OCI-LY7 (cell line): ENCODE results near the gene ARG2. TPM values are rescaled to one million over a fixed set of nuclear protein-coding genes. Genes with fewer than 3 reads are reported as not detected.
A peak's percentile ranks its signal among the peaks of the same experiment; 100 is the strongest.

ENCODE experiments used
- BruUV-seq: library from RNA; stranded (reverse); fragments of 400-500 nt; replicated peaks from 2 replicates; lab custom pipeline; 2021; lab: Mats Ljungman, UMichigan
- CTCF ChIA-PET: fragments of 300-600 bp; sonication (Branson Sonifier 250); formaldehyde crosslinking; loops from one replicate; lab custom pipeline; 2022; ENCODE audit warnings: antibody characterized with exemption; ENCODE audit not compliant: unreplicated experiment; lab: Charles Lee
- POLR2A ChIA-PET: fragments of 300-600 bp; sonication (Branson Sonifier 250); formaldehyde crosslinking; loops from one replicate; lab custom pipeline; 2022; ENCODE audit warnings: antibody characterized with exemption; lab: Charles Lee
- DNase-seq: peaks from one replicate; pipeline ENCODE4 v3.0.0-alpha.2; 2015; ENCODE audit warnings: low spot score
- H2AFZ ChIP-seq: fragments of 200-600 bp; sonication (generic), shearing (Covaris generic); 2 replicates; pipeline ENCODE4 v1.6.1; 2014; ENCODE audit warnings: mild to moderate bottlenecking, antibody characterized with exemption, low read length, moderate library complexity
- H3K27ac ChIP-seq: fragments of 200-600 bp; sonication (generic); 2 replicates; pipeline ENCODE4 v1.5.1; 2014; ENCODE audit warnings: mixed run types, low read depth, mild to moderate bottlenecking, moderate library complexity, low read length, inconsistent platforms; ENCODE audit not compliant: poor library complexity, severe bottlenecking
- H3K36me3 ChIP-seq: fragments of 200-600 bp; sonication (generic); 2 replicates; pipeline ENCODE4 v1.6.1; 2014; ENCODE audit warnings: mild to moderate bottlenecking, antibody characterized with exemption, low read length, moderate library complexity, mixed read lengths; ENCODE audit not compliant: insufficient read depth
- H3K4me1 ChIP-seq: fragments of 200-600 bp; sonication (generic); 2 replicates; pipeline ENCODE4 v1.5.1; 2014; ENCODE audit warnings: mild to moderate bottlenecking, low read length; ENCODE audit not compliant: insufficient read depth, poor library complexity, severe bottlenecking
- H3K4me2 ChIP-seq: fragments of 200-600 bp; sonication (generic); 2 replicates; pipeline ENCODE4 v1.6.1; 2014; ENCODE audit warnings: mild to moderate bottlenecking, low read length
- H3K4me3 ChIP-seq: fragments of 200-600 bp; sonication (generic); 2 replicates; pipeline ENCODE4 v1.5.1; 2014; ENCODE audit warnings: mild to moderate bottlenecking, low read depth, low read length; ENCODE audit not compliant: poor library complexity, severe bottlenecking
- H3K79me2 ChIP-seq: fragments of 200-600 bp; sonication (generic); 2 replicates; pipeline ENCODE4 v1.6.1; 2016; ENCODE audit warnings: low read depth, mild to moderate bottlenecking, low read length, moderate library complexity, mixed read lengths; ENCODE audit not compliant: insufficient read depth
- H3K9me2 ChIP-seq: fragments of 200-600 bp; sonication (generic); 2 replicates; pipeline ENCODE4 v1.6.1; 2016; ENCODE audit warnings: mild to moderate bottlenecking, low read length, mixed read lengths; ENCODE audit not compliant: insufficient read depth
- H3K9me3 ChIP-seq: fragments of 200-600 bp; sonication (generic); 2 replicates; pipeline ENCODE4 v1.6.1; 2014; ENCODE audit warnings: mild to moderate bottlenecking, mixed run types, low read length, mixed read lengths
- H4K20me1 ChIP-seq: fragments of 200-600 bp; sonication (generic); 2 replicates; pipeline ENCODE4 v1.6.1; 2014; ENCODE audit warnings: mild to moderate bottlenecking, antibody characterized with exemption, low read length, moderate library complexity, mixed read lengths; ENCODE audit not compliant: insufficient read depth
- CTCF ChIP-seq: fragments of 200-600 bp; sonication (generic); conservative IDR thresholded peaks from 2 replicates; pipeline ENCODE4 v1.5.1; 2014; ENCODE audit warnings: mild to moderate bottlenecking, antibody characterized with exemption, low read length, moderate library complexity, mixed read lengths
- EZH2phosphoT487 ChIP-seq: fragments of 200-600 bp; sonication (generic); IDR thresholded peaks from 2 replicates; pipeline ENCODE4 v1.6.1; 2018; ENCODE audit warnings: low read depth, borderline replicate concordance, mild to moderate bottlenecking, mixed run types, antibody characterized with exemption, low read length, moderate library complexity, mixed read lengths
- intact Hi-C: fragments of 100-400 bp; cut with micrococcal nuclease; formaldehyde crosslinking; loops from one replicate; pipeline ENCODE4 v1.10.0; 2022; ENCODE audit not compliant: unreplicated experiment
- total RNA-seq, 2 experiments: library from RNA; depleted of rRNA in 1 of 2; stranded (reverse); fragments of >200 nt in 1 of 2; shearing (Covaris generic) in 1 of 2; gene quantifications; 2 replicates each; pipeline ENCODE4 v1.2.3, GENCODE V29; 2014 to 2022

Gene ARG2
- total RNA-seq, 2 experiments from 2014 or later: 2.0 to 4.2 TPM

- H3K4me3 ChIP-seq: no peak overlapping the region
- peak; percentile 96 for TF ChIP-seq CTCF
- no peak for TF ChIP-seq EZH2phosphoT487
- no peaks in the 10 kb centered on the region for H3K9me3 ChIP-seq
- no peaks in the 10 kb centered on the region for H3K4me1 ChIP-seq
- peak; percentile 67 for DNase-seq
- H4K20me1 ChIP-seq: no peaks in the 10 kb centered on the region
- intact Hi-C loops: loop anchor here (1.0 to 2.0 kb wide), 2 partner anchors 45 to 144 kb away; no protein-coding TSS in a partner anchor
- no peak overlapping the region for H2AFZ ChIP-seq
- H3K27ac ChIP-seq: no peak overlapping the region
- CTCF ChIA-PET: interaction anchor here (0.8 to 2.2 kb wide), 5 partner anchors 45 to 144 kb away, joined by 3 to 21 read pairs (median 5); no protein-coding TSS in a partner anchor
- H3K9me2 ChIP-seq: no peaks in the 10 kb centered on the region
- H3K79me2 ChIP-seq: no peaks in the 10 kb centered on the region
- POLR2A ChIA-PET: interaction anchor here (0.9 to 1.2 kb wide), 3 partner anchors 18 to 146 kb away, joined by 3 read pairs; no protein-coding TSS in a partner anchor
- BruUV-seq: no TSS peak
- H3K4me2 ChIP-seq: no peak overlapping the region
- no peaks in the 10 kb centered on the region for H3K36me3 ChIP-seq
These were observed 48.3 kb upstream of the ARG2 start for GRCh38 chr14:67571275-67571990.

GRCh38 chr14:67571991-67572323 is 47.8 kb upstream of the ARG2 start:
- no peak overlapping the region for H3K4me2 ChIP-seq
- no peak for DNase-seq
- H3K27ac ChIP-seq: no peak overlapping the region
- H3K9me2 ChIP-seq: no peaks in the 10 kb centered on the region
- no peaks in the 10 kb centered on the region for H3K9me3 ChIP-seq
- H4K20me1 ChIP-seq: no peaks in the 10 kb centered on the region
- BruUV-seq: no TSS peak
- POLR2A ChIA-PET: interaction anchor here (0.9 to 1.2 kb wide), 3 partner anchors 17 to 147 kb away, joined by 3 read pairs; no protein-coding TSS in a partner anchor
- intact Hi-C loops: loop anchor here (1.0 to 2.0 kb wide), 2 partner anchors 45 to 145 kb away; no protein-coding TSS in a partner anchor
- no peak overlapping the region for H3K4me3 ChIP-seq
- no peaks in the 10 kb centered on the region for H3K4me1 ChIP-seq
- CTCF ChIA-PET: interaction anchor here (0.8 to 2.2 kb wide), 3 partner anchors 58 to 144 kb away, joined by 3 to 21 read pairs (median 5); no protein-coding TSS in a partner anchor
- H2AFZ ChIP-seq: no peak overlapping the region
- H3K36me3 ChIP-seq: no peaks in the 10 kb centered on the region
- H3K79me2 ChIP-seq: no peaks in the 10 kb centered on the region
- TF ChIP-seq CTCF: no peak

- intact Hi-C loops: no loop called here
- ChIA-PET POLR2A (interaction anchor here (0.5 to 1.0 kb wide), 3 partner anchors 132 to 145 kb away, joined by 3 to 4 read pairs (median 3); no protein-coding TSS in a partner anchor), CTCF (interaction anchor here (2.2 kb wide), 1 partner anchor 145 kb away, joined by 21 read pairs; no protein-coding TSS in a partner anchor)
- H3K36me3 ChIP-seq: no peaks in the 10 kb centered on the region
- no peaks in the 10 kb centered on the region for H3K9me3 ChIP-seq
- TF ChIP-seq CTCF (no peak), EZH2phosphoT487 (no peak)
- H3K4me3 ChIP-seq: no peak overlapping the region
- no peaks in the 10 kb centered on the region for H3K4me1 ChIP-seq
- no peaks in the 10 kb centered on the region for H3K79me2 ChIP-seq
- no peak for DNase-seq
- H3K27ac ChIP-seq: no peak overlapping the region
- H3K4me2 ChIP-seq: no peak overlapping the region
- H3K9me2 ChIP-seq: no peaks in the 10 kb centered on the region
- no peak overlapping the region for H2AFZ ChIP-seq
- no peaks in the 10 kb centered on the region for H4K20me1 ChIP-seq
- BruUV-seq: no TSS peak
These were observed 47.1 kb upstream of the ARG2 start for GRCh38 chr14:67572608-67573007.
